Activated naive CD4-positive, alpha-beta T cell treated with anti-CD3 and anti-CD28 coated beads, Interleukin-2, amount 10 ng/mL, durations not matched to agents 7 days and 5 days (primary cell): Measurements from ENCODE around the gene CADPS.

ENCODE experiments used
- CTCF ChIA-PET: fragments of 350-600 bp; sonication (Branson Sonifier 250); formaldehyde crosslinking; loops from one replicate; lab custom pipeline; 2021; ENCODE audit warnings: antibody characterized with exemption; lab: Charles Lee
- DNase-seq: peaks from one replicate; pipeline ENCODE4 v3.0.0-alpha.2; 2020
- H3K27ac Mint-ChIP-seq: one replicate; pipeline ENCODE4 v1.8.0; 2021; ENCODE audit warnings: mild to moderate bottlenecking, moderate library complexity, mixed read lengths
- H3K27me3 Mint-ChIP-seq: one replicate; pipeline ENCODE4 v1.8.0; 2021; ENCODE audit warnings: mild to moderate bottlenecking, mixed read lengths
- H3K36me3 Mint-ChIP-seq: one replicate; pipeline ENCODE4 v1.8.0; 2021; ENCODE audit warnings: mixed read lengths
- H3K4me1 Mint-ChIP-seq: one replicate; pipeline ENCODE4 v1.8.0; 2021; ENCODE audit warnings: mixed read lengths
- H3K4me3 Mint-ChIP-seq: one replicate; pipeline ENCODE4 v1.8.0; 2021; ENCODE audit warnings: mild to moderate bottlenecking, moderate library complexity, mixed read lengths
- H3K9me3 Mint-ChIP-seq: one replicate; pipeline ENCODE4 v1.8.0; 2021; ENCODE audit warnings: mixed read lengths

The CADPS gene

GRCh38 chr3:62771331-62772072 is 103.7 kb downstream of the CADPS start:
- Mint-ChIP-seq H3K36me3 (no peaks in the 10 kb centered on the region), H3K4me3 (no peak overlapping the region), H3K27ac (no peak overlapping the region), H3K9me3 (no peaks in the 10 kb centered on the region), H3K27me3 (no peaks in the 10 kb centered on the region), H3K4me1 (no peaks in the 10 kb centered on the region)
- no peak for DNase-seq
- CTCF ChIA-PET, result no interaction called here

GRCh38 chr3:62768896-62769295 is 106.3 kb downstream of the CADPS start:
- CTCF ChIA-PET, result no interaction called here
- no peak for DNase-seq
- Mint-ChIP-seq H3K36me3 (no peaks in the 10 kb centered on the region), H3K27ac (no peak overlapping the region), H3K4me1 (no peaks in the 10 kb centered on the region), H3K27me3 (no peaks in the 10 kb centered on the region), H3K9me3 (no peaks in the 10 kb centered on the region), H3K4me3 (no peak overlapping the region)

- no peaks in the 10 kb centered on the region for H3K36me3 Mint-ChIP-seq
- CTCF ChIA-PET, result no interaction called here
- H3K9me3 Mint-ChIP-seq, result no peaks in the 10 kb centered on the region
- no peaks in the 10 kb centered on the region for H3K27me3 Mint-ChIP-seq
- no peak for DNase-seq
- no peaks in the 10 kb centered on the region for H3K4me1 Mint-ChIP-seq
- H3K27ac Mint-ChIP-seq, result no peak overlapping the region
- H3K4me3 Mint-ChIP-seq, result no peak overlapping the region
These were observed 113.5 kb downstream of the CADPS start for GRCh38 chr3:62761711-62762110.

- H3K27ac Mint-ChIP-seq, result no peak overlapping the region
- CTCF ChIA-PET, result no interaction called here
- DNase-seq, result no peak
- peaks cover 2% of the 10 kb centered on the region for H3K9me3 Mint-ChIP-seq
- H3K36me3 Mint-ChIP-seq, result no peaks in the 10 kb centered on the region
- H3K4me3 Mint-ChIP-seq, result no peak overlapping the region
- H3K27me3 Mint-ChIP-seq, result no peaks in the 10 kb centered on the region
- H3K4me1 Mint-ChIP-seq, result no peaks in the 10 kb centered on the region
These were observed 113.9 kb downstream of the CADPS start for GRCh38 chr3:62761311-62761710.

GRCh38 chr3:62758296-62759066 is 116.7 kb downstream of the CADPS start:
- CTCF ChIA-PET, result no interaction called here
- Mint-ChIP-seq H3K4me1 (no peaks in the 10 kb centered on the region), H3K36me3 (no peaks in the 10 kb centered on the region), H3K4me3 (no peak overlapping the region), H3K9me3 (peaks cover 2% of the 10 kb centered on the region), H3K27me3 (no peaks in the 10 kb centered on the region), H3K27ac (no peak overlapping the region)
- no peak for DNase-seq

GRCh38 chr3:62757045-62757444 is 118.2 kb downstream of the CADPS start:
- Mint-ChIP-seq H3K27me3 (no peaks in the 10 kb centered on the region), H3K27ac (no peak overlapping the region), H3K36me3 (no peaks in the 10 kb centered on the region), H3K4me1 (no peaks in the 10 kb centered on the region), H3K4me3 (no peak overlapping the region), H3K9me3 (peaks cover 2% of the 10 kb centered on the region)
- DNase-seq, result no peak
- CTCF ChIA-PET, result no interaction called here

GRCh38 chr3:62755285-62755684 is 119.9 kb downstream of the CADPS start:
- Mint-ChIP-seq H3K9me3 (peaks cover 2% of the 10 kb centered on the region), H3K4me1 (no peaks in the 10 kb centered on the region), H3K27ac (no peak overlapping the region), H3K4me3 (no peak overlapping the region), H3K36me3 (no peaks in the 10 kb centered on the region), H3K27me3 (no peaks in the 10 kb centered on the region)
- CTCF ChIA-PET, result no interaction called here
- DNase-seq, result no peak

- no peaks in the 10 kb centered on the region for H3K4me1 Mint-ChIP-seq
- no peak overlapping the region for H3K4me3 Mint-ChIP-seq
- H3K27ac Mint-ChIP-seq, result no peak overlapping the region
- no peaks in the 10 kb centered on the region for H3K9me3 Mint-ChIP-seq
- no peaks in the 10 kb centered on the region for H3K27me3 Mint-ChIP-seq
- DNase-seq, result no peak
- no peaks in the 10 kb centered on the region for H3K36me3 Mint-ChIP-seq
- CTCF ChIA-PET, result no interaction called here
These were observed 125.6 kb downstream of the CADPS start for GRCh38 chr3:62749657-62750056.

- Mint-ChIP-seq H3K27ac (no peak overlapping the region), H3K36me3 (no peaks in the 10 kb centered on the region), H3K9me3 (no peaks in the 10 kb centered on the region), H3K4me1 (no peaks in the 10 kb centered on the region), H3K4me3 (no peak overlapping the region), H3K27me3 (no peaks in the 10 kb centered on the region)
- CTCF ChIA-PET, result no interaction called here
- DNase-seq, result no peak
These were observed 126.1 kb downstream of the CADPS start for GRCh38 chr3:62749130-62749529.

- H3K9me3 Mint-ChIP-seq, result no peaks in the 10 kb centered on the region
- CTCF ChIA-PET, result no interaction called here
These were observed 137.8 kb downstream of the CADPS start for GRCh38 chr3:62737449-62737848.

GRCh38 chr3:62735510-62735909 is 139.7 kb downstream of the CADPS start:
- Mint-ChIP-seq H3K27me3 (no peaks in the 10 kb centered on the region), H3K36me3 (no peaks in the 10 kb centered on the region)

More at GRCh38 chr3:62737449-62737848, 137.8 kb downstream of the CADPS start:
- Mint-ChIP-seq H3K4me1 (no peaks in the 10 kb centered on the region), H3K27me3 (no peaks in the 10 kb centered on the region), H3K4me3 (no peak overlapping the region), H3K36me3 (no peaks in the 10 kb centered on the region), H3K27ac (no peak overlapping the region)
- DNase-seq, result no peak

GRCh38 chr3:62732183-62732904 is 142.9 kb downstream of the CADPS start:
- CTCF ChIA-PET, result no interaction called here
- H3K4me3 Mint-ChIP-seq, result no peak overlapping the region
- H3K27me3 Mint-ChIP-seq, result no peaks in the 10 kb centered on the region
- H3K27ac Mint-ChIP-seq, result no peak overlapping the region
- H3K36me3 Mint-ChIP-seq, result no peaks in the 10 kb centered on the region
- no peaks in the 10 kb centered on the region for H3K4me1 Mint-ChIP-seq
- H3K9me3 Mint-ChIP-seq, result no peaks in the 10 kb centered on the region
- DNase-seq, result no peak

More at GRCh38 chr3:62735510-62735909, 139.7 kb downstream of the CADPS start:
- CTCF ChIA-PET, result no interaction called here
- H3K4me1 Mint-ChIP-seq, result no peaks in the 10 kb centered on the region
- H3K4me3 Mint-ChIP-seq, result no peak overlapping the region
- H3K27ac Mint-ChIP-seq, result no peak overlapping the region
- no peaks in the 10 kb centered on the region for H3K9me3 Mint-ChIP-seq
- DNase-seq, result no peak

GRCh38 chr3:62727981-62728380 is 147.2 kb downstream of the CADPS start:
- CTCF ChIA-PET, result no interaction called here
- H3K4me1 Mint-ChIP-seq, result no peaks in the 10 kb centered on the region

GRCh38 chr3:62727536-62727935 is 147.7 kb downstream of the CADPS start:
- CTCF ChIA-PET, result no interaction called here
- DNase-seq, result no peak
- H3K27ac Mint-ChIP-seq, result no peak overlapping the region
- H3K9me3 Mint-ChIP-seq, result no peaks in the 10 kb centered on the region
- no peaks in the 10 kb centered on the region for H3K4me1 Mint-ChIP-seq
- no peaks in the 10 kb centered on the region for H3K27me3 Mint-ChIP-seq
- H3K36me3 Mint-ChIP-seq, result no peaks in the 10 kb centered on the region
- no peak overlapping the region for H3K4me3 Mint-ChIP-seq

More at GRCh38 chr3:62727981-62728380, 147.2 kb downstream of the CADPS start:
- Mint-ChIP-seq H3K9me3 (no peaks in the 10 kb centered on the region), H3K27ac (no peak overlapping the region), H3K4me3 (no peak overlapping the region), H3K36me3 (no peaks in the 10 kb centered on the region), H3K27me3 (no peaks in the 10 kb centered on the region)
- DNase-seq, result no peak
